ENCODE results near the gene PLA1A.
A peak's percentile ranks its signal among the peaks of the same experiment; 100 is the strongest.

- TF ChIP-seq TAF1 (IDR thresholded peaks at IDR 0.05; ENCODE audit: borderline replicate concordance, low read depth, low read length), result peak; percentile 33; the same call in 1 of the 2 replicates
- TF ChIP-seq POLR2AphosphoS5 (IDR thresholded peaks at IDR 0.05; ENCODE audit: low read depth, low read length), result no peak; the same call in 1 of the 2 replicates
These were observed 37.5 kb upstream of the PLA1A start for GRCh38 chr3:119560160-119560559.

All from GM12892 (cell line).